ENCODE results near the gene WFDC1. TPM values are rescaled to one million over a fixed set of nuclear protein-coding genes. Genes with fewer than 3 reads are reported as not detected.

WFDC1 gene
- total RNA-seq, 1 donor from 2014 or later = 12.0 TPM

- TF ChIP-seq POLR2AphosphoS5 (IDR thresholded peaks at IDR 0.05; ENCODE audit: insufficient read depth in 1 of 2, low read depth in 1 of 2) = no peak
- TF ChIP-seq CTCF (IDR thresholded peaks at IDR 0.05) = no peak
- no peak for TF ChIP-seq POLR2A (IDR thresholded peaks at IDR 0.05)
- Histone ChIP-seq H3K36me3 (no peaks in the 10 kb centered on the region), H3K27me3 (no peaks in the 10 kb centered on the region), H3K4me3 (no peak overlapping the region), H3K27ac (no peak overlapping the region), H3K9me3 (no peaks in the 10 kb centered on the region), H3K4me1 (peaks cover 16% of the 10 kb centered on the region)
- intact Hi-C loops (cut with DNase I) = no loop called here
- DNase-seq (ENCODE audit: extremely low spot score in 2 of 2) = no peak
Observed at GRCh38 chr16:84378567-84378966, 83.9 kb downstream of the WFDC1 start.

- Histone ChIP-seq H3K4me1 (peaks cover 16% of the 10 kb centered on the region), H3K36me3 (no peaks in the 10 kb centered on the region), H3K27me3 (no peaks in the 10 kb centered on the region), H3K4me3 (no peak overlapping the region), H3K27ac (no peak overlapping the region), H3K9me3 (no peaks in the 10 kb centered on the region)
- intact Hi-C loops (cut with DNase I) = no loop called here
- TF ChIP-seq POLR2AphosphoS5 (IDR thresholded peaks at IDR 0.05; ENCODE audit: insufficient read depth in 1 of 2, low read depth in 1 of 2) = no peak
- no peak for DNase-seq (ENCODE audit: extremely low spot score in 2 of 2)
Observed at GRCh38 chr16:84379008-84379708, 84.5 kb downstream of the WFDC1 start.

Small RNA genes within 50 kb of the gene (small RNA-seq; reads per million reads assigned to genes)
- not detected for gene RNA5SP433

Other genes with a start within 250 kb of the WFDC1 start
- gene MBTPS1, start 177.9 kb upstream of the WFDC1 start, total RNA-seq = 71.0 TPM
- gene HSDL1, start 149.7 kb upstream of the WFDC1 start, total RNA-seq = 16.9 TPM
- gene DNAAF1, start 149.6 kb upstream of the WFDC1 start, total RNA-seq = not detected
- gene TAF1C, start 107.8 kb upstream of the WFDC1 start, total RNA-seq = 30.2 TPM
- not detected for gene ADAD2, start 103.7 kb upstream of the WFDC1 start, total RNA-seq
- gene KCNG4, start 54.9 kb upstream of the WFDC1 start, total RNA-seq = not detected
- 35.1 TPM for gene ATP2C2, start 73.7 kb downstream of the WFDC1 start, total RNA-seq
- gene MEAK7, start 209.8 kb downstream of the WFDC1 start, total RNA-seq = 28.5 TPM

Measured in vagina (tissue), 2 donors.